22Rv1 (cell line): ENCODE measurements around the gene BBS1.

Experiments used
- CTCF ChIP-seq: fragments of 450-650 bp; IDR thresholded peaks from 2 replicates; pipeline ENCODE4 v1.5.1; 2017; ENCODE audit warnings: mild to moderate bottlenecking
- ZFX ChIP-seq: fragments of 450-650 bp; IDR thresholded peaks from 2 replicates; pipeline ENCODE4 v1.6.1; 2017; ENCODE audit warnings: antibody characterized with exemption, borderline replicate concordance

GRCh38 chr11:66532784-66533183, 22.3 kb downstream of the BBS1 start:
- TF ChIP-seq CTCF (no peak), ZFX (no peak)
